ENCODE measurements around the gene CCDC3.

GRCh38 chr10:12937527-12937926 is 64.0 kb downstream of the CCDC3 start:
- TF ChIP-seq POLR2A (IDR thresholded peaks at IDR 0.05), result no peak
- no peak for TF ChIP-seq CTCF (IDR thresholded peaks at IDR 0.05)
